GM19099 (cell line): ENCODE measurements around the gene XIRP2.

ENCODE experiments used
- POLR2A ChIP-seq: IDR thresholded peaks from 3 replicates; pipeline ENCODE4 v1.6.1; 2011; ENCODE audit warnings: low read depth; ENCODE audit not compliant: insufficient read length; ENCODE audit errors: extremely low read depth

The XIRP2 gene

GRCh38 chr2:167104691-167105090 is 216.4 kb downstream of the XIRP2 start:
- no peak for TF ChIP-seq POLR2A

GRCh38 chr2:167110345-167110744 is 222.1 kb downstream of the XIRP2 start:
- no peak for TF ChIP-seq POLR2A

GRCh38 chr2:167114018-167114417 is 225.7 kb downstream of the XIRP2 start:
- no peak for TF ChIP-seq POLR2A

- no peak for TF ChIP-seq POLR2A
Measured at GRCh38 chr2:167115541-167115940, 227.3 kb downstream of the XIRP2 start.

GRCh38 chr2:167122389-167122788 is 234.1 kb downstream of the XIRP2 start:
- no peak for TF ChIP-seq POLR2A

GRCh38 chr2:167126165-167126564 is 237.9 kb downstream of the XIRP2 start:
- no peak for TF ChIP-seq POLR2A

GRCh38 chr2:167127135-167127534 is 238.9 kb downstream of the XIRP2 start:
- no peak for TF ChIP-seq POLR2A

GRCh38 chr2:167128130-167128529 is 239.8 kb downstream of the XIRP2 start:
- TF ChIP-seq POLR2A: no peak

- TF ChIP-seq POLR2A: no peak
Measured at GRCh38 chr2:167132066-167132465, 243.8 kb downstream of the XIRP2 start.

GRCh38 chr2:167132906-167133555 is 244.8 kb downstream of the XIRP2 start:
- no peak for TF ChIP-seq POLR2A

- no peak for TF ChIP-seq POLR2A
Measured at GRCh38 chr2:167133614-167134013, 245.3 kb downstream of the XIRP2 start.

- no peak for TF ChIP-seq POLR2A
Measured at GRCh38 chr2:167134381-167135072, 246.2 kb downstream of the XIRP2 start.

- no peak for TF ChIP-seq POLR2A
Measured at GRCh38 chr2:167135706-167136105, 247.4 kb downstream of the XIRP2 start.

- TF ChIP-seq POLR2A: no peak
Measured at GRCh38 chr2:167136879-167137596, 248.8 kb downstream of the XIRP2 start.

- TF ChIP-seq POLR2A: no peak
Measured at GRCh38 chr2:167140330-167140729, 252.1 kb downstream of the XIRP2 start.

GRCh38 chr2:167140767-167141166 is 252.5 kb downstream of the XIRP2 start:
- no peak for TF ChIP-seq POLR2A

- no peak for TF ChIP-seq POLR2A
Measured at GRCh38 chr2:167142554-167142953, 254.3 kb downstream of the XIRP2 start.
